MM.1S (cell line): Measurements from ENCODE around the gene KAT6B.

Experiments used
- DNase-seq: peaks from one replicate; pipeline ENCODE4 v3.0.0-alpha.2; 2015
- H2AFZ ChIP-seq: fragments of 300-600 bp; sonication (generic); 2 replicates; pipeline ENCODE4 v1.6.0; 2016; ENCODE audit warnings: antibody characterized with exemption, low read length
- H3F3A ChIP-seq: fragments of 300-600 bp; sonication (generic); 2 replicates; pipeline ENCODE4 v1.6.1; 2016; ENCODE audit warnings: mild to moderate bottlenecking, antibody characterized with exemption, low read length, moderate library complexity, mixed read lengths; ENCODE audit not compliant: insufficient read depth
- H3K27ac ChIP-seq: fragments of 300-600 bp; sonication (generic); 2 replicates; pipeline ENCODE4 v1.5.1; 2016; ENCODE audit warnings: mild to moderate bottlenecking, low read length
- H3K27me3 ChIP-seq: fragments of 300-600 bp; sonication (generic); replicated peaks from 2 replicates; pipeline ENCODE4 v1.6.0; 2016; ENCODE audit warnings: low read length; ENCODE audit not compliant: insufficient read depth
- H3K36me3 ChIP-seq: fragments of 300-600 bp; sonication (generic); replicated peaks from 2 replicates; pipeline ENCODE4 v1.6.1; 2016; ENCODE audit warnings: mild to moderate bottlenecking, low read length, mixed read lengths; ENCODE audit not compliant: insufficient read depth
- H3K4me1 ChIP-seq: fragments of 300-600 bp; sonication (generic); 2 replicates; pipeline ENCODE4 v1.6.1; 2016; ENCODE audit warnings: low read length, mixed read lengths
- H3K4me2 ChIP-seq: fragments of 300-600 bp; sonication (generic); 2 replicates; pipeline ENCODE4 v1.6.0; 2016; ENCODE audit warnings: low read depth, low read length
- H3K4me3 ChIP-seq: fragments of 300-600 bp; sonication (generic); 2 replicates; pipeline ENCODE4 v1.5.1; 2016; ENCODE audit warnings: low read length, mixed read lengths
- H3K79me2 ChIP-seq: fragments of 300-600 bp; sonication (generic); 2 replicates; pipeline ENCODE4 v1.6.1; 2016; ENCODE audit warnings: mixed run types, low read length, mixed read lengths
- H3K9ac ChIP-seq: fragments of 300-600 bp; sonication (generic); 2 replicates; pipeline ENCODE4 v1.6.1; 2016; ENCODE audit warnings: low read length, mixed read lengths
- H3K9me2 ChIP-seq: fragments of 300-600 bp; sonication (generic); replicated peaks from 2 replicates; pipeline ENCODE4 v1.6.1; 2016; ENCODE audit warnings: mild to moderate bottlenecking, low read length, mixed read lengths; ENCODE audit not compliant: insufficient read depth
- H3K9me3 ChIP-seq: fragments of 300-600 bp; sonication (generic); replicated peaks from 2 replicates; pipeline ENCODE4 v1.6.1; 2016; ENCODE audit warnings: mild to moderate bottlenecking, low read length, mixed read lengths; ENCODE audit not compliant: insufficient read depth
- H4K20me1 ChIP-seq: fragments of 300-600 bp; sonication (generic); 2 replicates; pipeline ENCODE4 v1.6.1; 2016; ENCODE audit warnings: mild to moderate bottlenecking, low read length, moderate library complexity, mixed read lengths; ENCODE audit not compliant: insufficient read depth
- EZH2 ChIP-seq: fragments of 300-600 bp; sonication (generic); optimal IDR thresholded peaks from 2 replicates; pipeline ENCODE3; 2017; ENCODE audit warnings: low read depth, mild to moderate bottlenecking, antibody characterized with exemption, low read length, mixed read lengths
- EZH2phosphoT487 ChIP-seq: fragments of 300-600 bp; sonication (generic); IDR thresholded peaks from 2 replicates; pipeline ENCODE4 v1.6.1; 2018; ENCODE audit warnings: antibody characterized with exemption, low read length
- TF ChIP-seq, protein P1 (sequence below): fragments of 300-600 bp; sonication (generic); IDR thresholded peaks from 2 replicates; pipeline ENCODE4 v1.5.1; 2016; ENCODE audit warnings: antibody characterized with exemption, low read length, mixed read lengths

KAT6B gene

DNA sequence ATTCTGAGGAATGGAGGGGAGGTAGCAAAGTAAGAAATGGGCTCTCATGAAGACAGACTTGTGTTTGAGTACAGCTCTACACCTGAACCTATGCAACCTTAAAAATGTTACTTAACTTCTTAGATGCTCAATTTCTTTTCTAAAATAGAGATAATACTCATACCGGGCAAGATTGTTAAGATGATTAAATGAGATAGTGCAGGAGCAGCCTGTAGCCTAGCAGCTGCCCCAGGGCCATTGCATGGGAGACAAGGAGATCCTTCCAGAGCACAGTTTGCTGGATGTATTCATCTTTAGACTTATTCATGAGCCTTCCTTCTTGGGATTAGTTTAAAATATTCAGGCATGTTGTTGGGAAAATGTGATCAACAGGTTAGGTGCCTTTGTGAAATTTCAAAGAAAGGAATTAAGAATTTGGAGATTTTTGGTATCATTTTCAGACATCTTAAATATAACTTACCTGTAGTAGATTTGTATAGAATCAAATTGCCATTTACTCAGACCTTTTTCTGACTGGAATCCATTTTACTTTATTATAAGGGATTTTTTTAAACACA is 130.2 kb downstream of the KAT6B start:
- H3F3A ChIP-seq, result no peaks in the 10 kb centered on the region
- H3K36me3 ChIP-seq, result no peaks in the 10 kb centered on the region
- no peaks in the 10 kb centered on the region for H3K27me3 ChIP-seq
- H3K9ac ChIP-seq, result no peak overlapping the region
- no peak for DNase-seq
- no peak overlapping the region for H2AFZ ChIP-seq
- no peak overlapping the region for H3K27ac ChIP-seq
- H3K4me3 ChIP-seq, result no peak overlapping the region
- no peaks in the 10 kb centered on the region for H3K9me2 ChIP-seq
- TF ChIP-seq EZH2phosphoT487 (no peak), EZH2 (no peak)
- H4K20me1 ChIP-seq, result no peaks in the 10 kb centered on the region
- no peaks in the 10 kb centered on the region for H3K4me1 ChIP-seq
- H3K4me2 ChIP-seq, result no peak overlapping the region
- no peaks in the 10 kb centered on the region for H3K9me3 ChIP-seq
- H3K79me2 ChIP-seq, result peaks cover 5% of the 10 kb centered on the region; the same call in 1 of the 2 replicates

DNA sequence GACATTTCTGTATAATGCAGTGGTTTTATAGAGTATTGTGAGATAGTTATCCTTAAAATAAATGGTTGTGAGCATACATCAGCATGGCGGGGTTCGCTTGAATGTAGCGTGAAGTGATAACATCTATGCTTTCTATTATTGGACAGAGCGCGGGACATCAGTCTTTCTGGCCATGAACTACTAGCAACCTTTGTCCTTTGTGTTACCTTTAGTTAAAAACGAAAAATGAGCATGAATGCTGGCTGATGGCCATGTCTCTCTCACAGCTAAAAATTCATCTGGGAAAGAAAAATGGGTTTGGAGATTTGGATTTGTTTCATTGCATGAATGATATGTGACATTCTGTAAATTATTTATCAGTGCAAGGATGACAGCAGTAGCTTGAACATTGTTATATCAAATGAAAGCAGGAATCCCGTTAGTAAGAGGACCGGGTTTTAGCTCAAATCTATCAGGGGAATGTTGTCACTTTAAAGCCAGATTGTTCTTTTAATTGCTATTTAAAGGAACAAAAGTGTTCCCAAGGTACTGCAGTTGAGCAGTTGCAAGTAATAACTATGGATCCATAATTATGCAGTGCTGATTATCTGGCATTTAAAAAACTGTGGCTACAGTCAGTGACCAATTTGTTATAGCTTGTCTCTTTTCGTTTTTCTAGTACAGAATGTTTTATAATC is 131.0 kb downstream of the KAT6B start:
- DNase-seq, result no peak
- no peaks in the 10 kb centered on the region for H3K36me3 ChIP-seq
- no peaks in the 10 kb centered on the region for H3F3A ChIP-seq
- no peak overlapping the region for H3K4me3 ChIP-seq
- H3K79me2 ChIP-seq, result peaks cover 5% of the 10 kb centered on the region; the same call in 1 of the 2 replicates
- no peaks in the 10 kb centered on the region for H3K27me3 ChIP-seq
- no peaks in the 10 kb centered on the region for H3K4me1 ChIP-seq
- H4K20me1 ChIP-seq, result no peaks in the 10 kb centered on the region
- H3K9ac ChIP-seq, result no peak overlapping the region
- no peak for TF ChIP-seq EZH2phosphoT487
- no peak for TF ChIP-seq EZH2
- TF ChIP-seq, protein P1, sequence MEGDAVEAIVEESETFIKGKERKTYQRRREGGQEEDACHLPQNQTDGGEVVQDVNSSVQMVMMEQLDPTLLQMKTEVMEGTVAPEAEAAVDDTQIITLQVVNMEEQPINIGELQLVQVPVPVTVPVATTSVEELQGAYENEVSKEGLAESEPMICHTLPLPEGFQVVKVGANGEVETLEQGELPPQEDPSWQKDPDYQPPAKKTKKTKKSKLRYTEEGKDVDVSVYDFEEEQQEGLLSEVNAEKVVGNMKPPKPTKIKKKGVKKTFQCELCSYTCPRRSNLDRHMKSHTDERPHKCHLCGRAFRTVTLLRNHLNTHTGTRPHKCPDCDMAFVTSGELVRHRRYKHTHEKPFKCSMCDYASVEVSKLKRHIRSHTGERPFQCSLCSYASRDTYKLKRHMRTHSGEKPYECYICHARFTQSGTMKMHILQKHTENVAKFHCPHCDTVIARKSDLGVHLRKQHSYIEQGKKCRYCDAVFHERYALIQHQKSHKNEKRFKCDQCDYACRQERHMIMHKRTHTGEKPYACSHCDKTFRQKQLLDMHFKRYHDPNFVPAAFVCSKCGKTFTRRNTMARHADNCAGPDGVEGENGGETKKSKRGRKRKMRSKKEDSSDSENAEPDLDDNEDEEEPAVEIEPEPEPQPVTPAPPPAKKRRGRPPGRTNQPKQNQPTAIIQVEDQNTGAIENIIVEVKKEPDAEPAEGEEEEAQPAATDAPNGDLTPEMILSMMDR, result no peak
- no peak overlapping the region for H3K4me2 ChIP-seq
- no peaks in the 10 kb centered on the region for H3K9me3 ChIP-seq
- no peak overlapping the region for H2AFZ ChIP-seq
- no peak overlapping the region for H3K27ac ChIP-seq
- no peaks in the 10 kb centered on the region for H3K9me2 ChIP-seq

DNA sequence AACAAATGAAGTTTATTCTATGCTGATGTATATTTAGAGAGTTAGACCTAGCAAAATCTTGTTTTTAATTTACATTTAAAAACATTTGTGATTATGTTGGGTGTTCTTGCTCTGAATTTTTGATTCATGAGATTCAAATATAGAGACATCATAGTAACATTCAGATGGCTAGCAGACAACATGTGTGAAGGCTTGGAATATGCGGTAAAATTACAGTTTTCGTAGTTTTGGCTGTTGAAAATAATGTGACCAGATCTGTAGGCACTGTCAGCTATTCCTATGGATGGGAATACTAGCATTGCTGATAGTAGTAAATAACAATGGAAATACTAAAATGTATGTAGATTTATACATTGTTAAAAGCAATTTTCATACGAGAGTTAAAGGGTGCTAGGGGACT is 131.9 kb downstream of the KAT6B start:
- Histone ChIP-seq H3K9me3 (no peaks in the 10 kb centered on the region), H3K4me1 (0 out of 2 replicates have a peak, but pooled peaks cover under 1% of the 10 kb centered on the region), H3K9ac (no peak overlapping the region), H3K27ac (no peak overlapping the region), H3F3A (no peaks in the 10 kb centered on the region), H3K4me2 (no peak overlapping the region), H3K36me3 (no peaks in the 10 kb centered on the region), H3K27me3 (no peaks in the 10 kb centered on the region), H3K79me2 (peaks cover 5% of the 10 kb centered on the region; the same call in 1 of the 2 replicates), H3K9me2 (no peaks in the 10 kb centered on the region), H3K4me3 (no peak overlapping the region), H2AFZ (no peak overlapping the region), H4K20me1 (no peaks in the 10 kb centered on the region)
- DNase-seq, result no peak
- TF ChIP-seq EZH2 (no peak), EZH2phosphoT487 (no peak)
- TF ChIP-seq, protein P1, result no peak

DNA sequence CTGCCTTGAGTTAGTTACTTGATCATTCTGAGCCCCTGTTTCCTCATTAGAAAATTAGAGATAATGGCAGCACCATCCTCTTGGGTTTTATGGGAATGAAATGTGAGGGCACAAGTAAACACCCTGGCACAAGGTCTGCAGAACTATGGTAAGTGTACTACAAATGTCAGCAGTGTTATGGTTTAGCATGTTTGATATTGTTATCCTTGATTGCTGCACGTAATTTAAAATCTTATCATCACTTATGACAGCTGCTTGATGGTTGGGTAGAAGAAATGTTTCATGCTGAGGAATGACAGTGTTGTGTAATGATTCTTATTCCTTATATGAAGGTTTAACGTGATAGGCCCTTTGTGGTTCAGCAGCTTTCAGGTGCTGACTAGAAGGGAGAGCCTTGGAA is 134.3 kb downstream of the KAT6B start:
- no peaks in the 10 kb centered on the region for H4K20me1 ChIP-seq
- TF ChIP-seq, protein P1, result no peak
- TF ChIP-seq EZH2 (no peak), EZH2phosphoT487 (no peak)
- H3K9me3 ChIP-seq, result no peaks in the 10 kb centered on the region
- H3K79me2 ChIP-seq, result peaks cover 9% of the 10 kb centered on the region
- peaks cover 12% of the 10 kb centered on the region for H3K4me1 ChIP-seq
- DNase-seq, result no peak
- H3F3A ChIP-seq, result no peaks in the 10 kb centered on the region
- no peaks in the 10 kb centered on the region for H3K9me2 ChIP-seq
- no peak overlapping the region for H3K9ac ChIP-seq
- no peak overlapping the region for H3K27ac ChIP-seq
- H3K36me3 ChIP-seq, result no peaks in the 10 kb centered on the region
- no peak overlapping the region for H2AFZ ChIP-seq
- H3K4me3 ChIP-seq, result no peak overlapping the region
- no peaks in the 10 kb centered on the region for H3K27me3 ChIP-seq
- no peak overlapping the region for H3K4me2 ChIP-seq
